NCI-H1417 treated with DMSO at 0.1 percent for 48 hours (cell line): ENCODE results near the gene ALX3.
"Not testable (repeated sequence)": the region's sequence is repeated elsewhere in the genome, so short reads cannot be mapped to it uniquely, and the experiment has no call there.

Source experiments
- DNase-seq: peaks from one replicate; lab custom pipeline; 2025; lab: John Stamatoyannopoulos, UW

Gene ALX3

GRCh38 chr1:110089561-110090275 lies 19.2 kb upstream of the ALX3 start:
- no peak for DNase-seq

DNA sequence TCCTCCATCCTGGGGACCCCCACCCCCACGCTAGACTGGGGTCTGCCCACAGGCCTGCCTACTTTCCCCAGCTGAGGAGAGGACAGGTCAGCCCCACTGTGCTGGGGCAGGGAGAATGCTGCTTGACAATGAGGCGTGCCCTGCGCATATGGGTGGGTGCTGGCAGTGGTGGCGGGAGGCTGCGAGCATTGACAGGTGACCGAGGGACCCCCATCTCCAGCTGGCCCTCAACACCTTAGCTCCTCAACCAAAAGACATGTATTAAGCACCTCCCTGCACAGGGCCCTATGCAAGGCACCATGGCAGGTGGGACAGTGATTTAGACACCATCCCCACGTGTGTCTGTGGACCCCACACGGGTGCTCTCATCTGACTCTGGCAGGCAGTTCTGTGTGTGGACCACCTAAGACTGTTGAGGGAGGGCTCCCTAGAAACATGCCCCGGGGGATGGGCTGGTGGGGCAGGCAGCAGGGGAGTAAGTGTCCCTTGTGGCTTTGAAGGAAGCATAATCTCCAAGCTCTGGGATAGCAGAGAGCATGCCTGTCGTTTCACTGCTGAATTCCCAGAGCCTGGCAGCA lies 18.4 kb upstream of the ALX3 start:
- no peak for DNase-seq

GRCh38 chr1:110087812-110088738 lies 17.6 kb upstream of the ALX3 start:
- no peak for DNase-seq

DNA sequence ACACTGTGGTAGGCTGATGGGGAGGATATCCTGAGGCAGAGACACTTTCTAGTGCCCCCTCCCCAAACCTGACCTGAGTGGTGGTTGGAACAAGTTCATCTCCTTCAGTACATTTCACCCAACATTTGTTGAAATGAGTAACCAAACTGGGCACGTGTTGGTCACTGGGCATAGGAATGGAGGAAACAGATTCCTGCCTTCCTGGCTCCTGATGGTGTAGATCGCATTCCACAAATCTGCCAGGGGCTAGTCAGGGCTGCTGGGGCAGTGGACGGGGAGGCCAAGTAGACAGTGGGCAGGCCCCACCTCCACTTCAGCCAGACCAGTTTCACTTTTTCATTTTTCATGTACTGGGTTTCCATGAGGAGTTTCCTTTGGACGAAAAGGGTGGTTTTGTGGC lies 16.5 kb upstream of the ALX3 start:
- DNase-seq: no peak

DNA sequence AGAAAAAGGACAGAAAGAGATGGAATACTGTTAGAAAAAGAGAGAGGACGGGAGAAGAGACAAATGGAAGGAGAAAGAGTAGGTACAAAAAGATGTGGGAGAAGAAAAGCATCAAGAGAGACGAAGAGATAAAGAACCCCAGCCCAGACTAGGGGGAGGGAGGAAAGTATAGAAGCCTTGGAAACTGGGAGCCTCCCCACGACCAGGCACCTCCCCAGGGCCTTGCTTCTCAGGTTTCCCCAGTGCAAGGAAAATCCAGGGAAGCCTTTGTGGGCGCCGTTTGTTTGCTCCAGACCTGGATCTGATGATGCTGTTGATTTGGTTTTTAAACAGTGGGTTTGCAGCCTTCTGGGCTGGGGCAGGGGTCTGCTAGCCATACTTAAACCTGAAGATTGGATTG lies 15.2 kb upstream of the ALX3 start:
- DNase-seq: no peak

- no peak for DNase-seq
These were observed 14.0 kb upstream of the ALX3 start for GRCh38 chr1:110084227-110085078.

DNA sequence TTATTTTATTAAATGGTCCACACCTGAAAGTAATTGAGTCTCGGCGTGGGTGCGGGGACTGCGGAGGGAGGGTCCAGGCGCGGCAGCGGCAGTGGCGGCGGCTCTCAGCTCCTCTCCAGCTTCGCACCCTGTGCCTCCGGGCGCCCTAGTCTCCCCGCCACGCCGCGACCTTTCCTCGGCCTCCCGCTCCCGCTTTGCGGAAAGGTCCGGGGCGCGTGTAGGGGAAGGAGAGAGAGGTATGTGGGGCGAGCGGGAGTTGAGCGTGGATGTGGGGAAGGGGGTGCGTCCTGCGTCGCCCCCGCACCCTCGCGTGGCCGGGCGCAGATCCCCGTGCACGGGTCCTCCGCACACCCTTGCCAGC lies 13.4 kb upstream of the ALX3 start:
- no peak for DNase-seq

- no peak for DNase-seq
These were observed 12.8 kb upstream of the ALX3 start for GRCh38 chr1:110083061-110083865.

DNA sequence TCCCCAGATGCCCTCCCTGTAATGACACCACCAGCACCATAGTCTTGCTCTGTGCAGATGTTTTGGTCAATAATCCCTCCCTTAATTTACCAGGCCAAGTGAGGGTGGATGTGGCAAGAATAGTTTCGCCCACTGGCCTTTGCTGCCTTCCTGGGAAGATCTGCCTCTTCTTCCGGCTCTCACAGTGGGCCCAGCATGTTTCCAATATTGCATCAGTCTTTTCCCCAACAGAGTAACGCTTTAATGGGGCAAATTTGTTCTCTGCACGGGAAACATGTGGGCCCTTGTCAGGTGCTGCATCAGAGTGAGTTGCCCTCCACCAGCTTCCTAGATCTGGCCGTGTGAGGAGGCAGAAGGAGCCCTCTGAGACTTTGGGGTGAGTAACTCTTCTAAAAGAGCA lies 12.0 kb upstream of the ALX3 start:
- DNase-seq: no peak

- no peak for DNase-seq
These were observed 10.6 kb upstream of the ALX3 start for GRCh38 chr1:110081061-110081460.

DNA sequence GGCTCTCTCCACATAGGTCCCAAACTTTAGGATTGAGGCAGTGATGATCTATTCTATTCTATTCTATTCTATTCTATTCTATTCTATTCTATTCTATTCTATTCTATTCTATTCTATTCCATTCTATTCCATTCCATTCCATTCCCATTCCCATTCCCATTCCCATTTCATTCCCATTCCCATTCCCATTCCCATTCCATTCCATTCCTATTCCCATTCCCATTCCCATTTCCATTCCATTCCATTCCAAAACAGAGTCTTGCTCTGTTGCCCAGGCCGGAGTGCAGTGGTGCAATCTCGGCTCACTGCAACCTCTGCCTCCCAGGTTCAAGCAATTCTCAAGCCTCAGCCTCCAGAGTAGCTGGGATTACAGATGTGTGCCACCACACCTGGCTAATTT lies 9.5 kb upstream of the ALX3 start:
- not testable (repeated sequence) for DNase-seq

DNA sequence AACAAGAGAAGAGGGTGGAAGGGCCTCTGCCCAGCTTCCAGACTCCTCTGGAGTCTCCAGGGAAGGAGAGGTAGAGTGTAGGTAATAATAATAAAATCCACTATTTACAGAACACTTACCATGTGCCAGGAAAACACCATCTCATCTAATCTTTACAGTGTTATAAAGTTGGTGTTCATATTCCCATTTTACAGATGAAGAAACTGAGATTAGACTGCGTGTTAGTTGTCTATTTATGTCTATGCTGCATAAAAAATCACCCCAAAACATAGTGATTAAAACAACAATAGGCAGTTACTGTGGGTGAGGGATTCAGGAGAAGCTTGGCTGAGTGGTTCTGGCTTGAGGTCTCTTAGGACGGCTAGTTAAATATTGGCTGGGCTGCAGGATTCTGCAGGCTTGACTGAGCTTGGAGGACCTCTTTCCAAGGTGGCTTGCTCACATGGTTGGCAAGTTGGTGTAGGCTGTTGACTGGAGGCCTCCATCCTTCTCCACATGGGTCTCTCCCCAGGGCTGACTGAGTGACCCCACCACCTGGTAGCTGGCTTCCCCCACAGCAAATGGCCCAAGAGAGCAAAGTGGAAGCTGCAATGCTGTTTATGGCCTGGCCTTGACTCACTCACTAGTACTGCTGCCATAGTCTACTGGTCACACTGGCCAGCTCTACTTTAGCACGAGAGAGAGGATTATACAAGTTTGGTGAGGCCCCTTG lies 6.5 kb upstream of the ALX3 start:
- DNase-seq: no peak

DNA sequence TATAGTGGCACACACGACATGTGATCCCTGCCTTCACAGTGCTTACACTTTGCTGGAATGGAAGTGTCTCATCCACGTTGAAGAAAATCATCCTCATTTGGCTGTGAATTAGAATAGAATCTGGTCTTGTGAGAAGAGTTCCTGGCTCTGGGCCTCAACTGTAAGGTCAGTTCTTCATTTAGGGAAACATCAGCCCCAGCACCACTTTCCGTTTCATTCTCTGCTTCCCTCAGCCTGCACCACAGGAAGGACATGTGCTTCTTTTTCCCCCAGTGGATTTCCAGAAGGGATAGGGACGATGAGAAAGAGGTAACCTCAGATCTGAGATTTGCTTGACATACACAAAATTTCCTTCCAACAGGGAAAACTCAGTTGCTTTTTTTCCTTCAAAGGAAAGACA lies 3.7 kb upstream of the ALX3 start:
- DNase-seq: no peak

DNA sequence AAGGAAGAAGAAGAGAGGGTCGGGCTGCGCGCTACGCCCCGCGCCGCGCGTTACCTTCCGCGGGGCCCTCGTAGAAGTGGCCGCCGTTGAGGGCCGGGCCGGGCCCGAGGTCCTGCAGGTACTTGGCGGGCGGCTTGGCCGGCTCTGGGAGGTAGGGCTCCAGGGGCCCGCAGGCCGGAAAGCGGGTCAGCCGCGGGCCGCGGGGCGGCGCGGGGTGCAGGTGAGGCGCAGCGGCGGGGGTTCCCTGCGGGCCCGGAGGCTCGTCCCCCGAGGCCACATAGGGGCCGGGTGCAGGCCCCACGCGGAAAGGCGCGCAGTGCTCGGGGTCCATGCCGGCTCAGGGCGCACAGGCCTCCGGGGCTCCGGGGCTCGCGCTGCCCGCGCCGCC lies 196 bp downstream of the ALX3 start:
- no peak for DNase-seq

- DNase-seq: no peak
These were observed 829 bp downstream of the ALX3 start for GRCh38 chr1:110069404-110070281.

GRCh38 chr1:110068646-110069403 lies 1.6 kb downstream of the ALX3 start:
- no peak for DNase-seq

DNA sequence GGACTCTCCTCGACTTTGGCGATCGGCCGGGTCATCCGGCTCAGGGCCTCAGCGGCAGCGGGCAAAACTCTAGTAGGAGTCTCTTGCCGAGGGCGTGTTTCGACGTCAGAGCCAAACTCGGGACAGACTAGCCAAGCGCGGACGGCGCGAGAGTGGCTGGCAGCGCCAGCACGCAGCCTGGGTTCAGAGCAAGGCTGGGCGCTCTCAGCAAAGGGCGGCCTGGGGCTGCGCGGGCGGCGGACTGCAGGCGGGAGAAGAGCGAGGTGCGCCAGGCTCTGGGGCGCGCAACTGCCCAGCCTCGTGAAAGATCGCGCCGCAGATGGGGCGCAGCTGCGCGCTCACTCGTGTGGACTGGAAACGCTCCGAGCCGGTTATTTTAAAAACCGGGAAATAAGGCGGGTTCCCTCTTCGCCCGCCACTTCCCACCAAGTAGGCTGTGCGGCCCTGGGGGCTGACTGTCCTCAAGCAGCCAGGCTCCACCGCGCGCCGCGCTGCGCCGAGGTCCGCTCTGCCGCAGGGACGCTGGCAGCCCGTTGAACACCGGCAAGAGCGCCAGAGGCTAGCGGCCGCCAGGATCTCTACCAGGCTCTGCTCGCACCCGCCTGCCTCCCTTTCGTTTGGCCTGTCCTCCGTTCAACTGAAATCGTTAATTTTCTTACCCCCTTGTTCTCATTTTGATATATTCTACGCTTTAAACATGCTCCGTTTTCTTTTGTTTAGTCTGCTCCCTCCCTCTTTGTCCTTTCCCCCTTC lies 2.4 kb downstream of the ALX3 start:
- DNase-seq: no peak

DNA sequence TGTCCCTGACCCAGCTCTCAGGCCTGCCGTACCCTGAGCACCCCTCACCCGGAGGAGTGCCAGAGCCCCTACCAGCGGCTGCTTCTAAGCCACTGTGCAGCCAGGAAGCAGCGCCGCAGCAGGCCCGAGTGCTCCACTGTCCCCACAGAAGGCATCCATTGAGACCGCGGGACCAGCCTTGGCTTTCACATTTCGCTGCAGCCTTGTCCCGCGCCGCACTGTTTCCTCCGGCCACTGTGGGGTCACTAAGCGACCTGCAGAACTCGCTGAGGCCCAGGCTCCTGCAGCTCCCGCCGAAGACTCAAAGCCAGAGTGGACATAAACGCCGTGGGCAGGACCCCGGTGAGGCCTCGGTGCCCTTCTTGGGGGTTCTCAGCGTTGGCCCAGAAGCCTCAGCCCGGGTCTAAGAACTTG lies 3.0 kb downstream of the ALX3 start:
- DNase-seq: no peak
